Measurements from ENCODE around the gene DOCK1.

Gene DOCK1

GRCh38 chr10:127378628-127379027 lies 473.4 kb downstream of the DOCK1 start:
- Histone ChIP-seq H3K27ac (no peak overlapping the region), H3K4me1 (ENCODE audit: control insufficient read depth in 1 of 2, insufficient read depth in 1 of 2, low read depth in 1 of 2, low read length in 1 of 2) (no peaks in the 10 kb centered on the region), H3K9me3 (no peaks in the 10 kb centered on the region), H3K36me3 (no peaks in the 10 kb centered on the region), H3K27me3 (no peaks in the 10 kb centered on the region), H3K4me3 (ENCODE audit: low read depth in 1 of 2, low read length in 1 of 2) (no peak overlapping the region)
- TF ChIP-seq, protein P1, sequence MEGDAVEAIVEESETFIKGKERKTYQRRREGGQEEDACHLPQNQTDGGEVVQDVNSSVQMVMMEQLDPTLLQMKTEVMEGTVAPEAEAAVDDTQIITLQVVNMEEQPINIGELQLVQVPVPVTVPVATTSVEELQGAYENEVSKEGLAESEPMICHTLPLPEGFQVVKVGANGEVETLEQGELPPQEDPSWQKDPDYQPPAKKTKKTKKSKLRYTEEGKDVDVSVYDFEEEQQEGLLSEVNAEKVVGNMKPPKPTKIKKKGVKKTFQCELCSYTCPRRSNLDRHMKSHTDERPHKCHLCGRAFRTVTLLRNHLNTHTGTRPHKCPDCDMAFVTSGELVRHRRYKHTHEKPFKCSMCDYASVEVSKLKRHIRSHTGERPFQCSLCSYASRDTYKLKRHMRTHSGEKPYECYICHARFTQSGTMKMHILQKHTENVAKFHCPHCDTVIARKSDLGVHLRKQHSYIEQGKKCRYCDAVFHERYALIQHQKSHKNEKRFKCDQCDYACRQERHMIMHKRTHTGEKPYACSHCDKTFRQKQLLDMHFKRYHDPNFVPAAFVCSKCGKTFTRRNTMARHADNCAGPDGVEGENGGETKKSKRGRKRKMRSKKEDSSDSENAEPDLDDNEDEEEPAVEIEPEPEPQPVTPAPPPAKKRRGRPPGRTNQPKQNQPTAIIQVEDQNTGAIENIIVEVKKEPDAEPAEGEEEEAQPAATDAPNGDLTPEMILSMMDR (IDR thresholded peaks at IDR 0.05): no peak

- Histone ChIP-seq H3K4me3 (ENCODE audit: low read depth in 1 of 2, low read length in 1 of 2) (no peak overlapping the region), H3K4me1 (ENCODE audit: control insufficient read depth in 1 of 2, insufficient read depth in 1 of 2, low read depth in 1 of 2, low read length in 1 of 2) (no peaks in the 10 kb centered on the region), H3K9me3 (no peaks in the 10 kb centered on the region), H3K27ac (no peak overlapping the region), H3K27me3 (no peaks in the 10 kb centered on the region), H3K36me3 (no peaks in the 10 kb centered on the region)
- TF ChIP-seq, protein P1 (IDR thresholded peaks at IDR 0.05): no peak
Measured at GRCh38 chr10:127384532-127384931, 479.3 kb downstream of the DOCK1 start.

DNA sequence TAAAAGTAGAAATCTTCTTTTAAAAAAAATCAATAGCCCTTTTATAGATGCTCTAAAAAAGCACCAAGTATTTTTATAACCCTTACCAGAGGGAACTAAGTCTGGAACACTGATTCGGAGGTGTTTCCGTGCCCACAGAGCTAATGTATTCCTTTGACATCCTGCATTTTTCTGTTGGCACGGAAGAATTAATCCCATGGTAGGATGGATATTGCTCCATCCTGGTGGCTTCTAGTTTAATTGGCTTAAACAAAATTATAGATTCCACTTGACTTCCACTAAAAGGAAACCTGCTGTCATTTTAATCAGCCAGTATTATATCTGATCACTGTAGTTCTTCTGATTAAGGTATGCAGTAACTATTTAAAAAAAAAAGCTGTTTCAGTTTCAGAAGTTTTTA lies 479.8 kb downstream of the DOCK1 start:
- Histone ChIP-seq H3K9me3 (no peaks in the 10 kb centered on the region), H3K4me1 (ENCODE audit: control insufficient read depth in 1 of 2, insufficient read depth in 1 of 2, low read depth in 1 of 2, low read length in 1 of 2) (no peaks in the 10 kb centered on the region)
- TF ChIP-seq, protein P1 (IDR thresholded peaks at IDR 0.05): no peak

GRCh38 chr10:127386606-127387327 lies 481.5 kb downstream of the DOCK1 start:
- Histone ChIP-seq H3K4me1 (ENCODE audit: control insufficient read depth in 1 of 2, insufficient read depth in 1 of 2, low read depth in 1 of 2, low read length in 1 of 2) (no peaks in the 10 kb centered on the region), H3K4me3 (ENCODE audit: low read depth in 1 of 2, low read length in 1 of 2) (no peak overlapping the region), H3K36me3 (no peaks in the 10 kb centered on the region), H3K9me3 (no peaks in the 10 kb centered on the region), H3K27ac (no peak overlapping the region), H3K27me3 (no peaks in the 10 kb centered on the region)
- TF ChIP-seq, protein P1 (IDR thresholded peaks at IDR 0.05): no peak

More for the DNA sequence above, 479.8 kb downstream of the DOCK1 start:
- H3K27ac ChIP-seq: no peak overlapping the region
- no peak overlapping the region for H3K4me3 ChIP-seq (ENCODE audit: low read depth in 1 of 2, low read length in 1 of 2)
- no peaks in the 10 kb centered on the region for H3K27me3 ChIP-seq
- no peaks in the 10 kb centered on the region for H3K36me3 ChIP-seq

DNA sequence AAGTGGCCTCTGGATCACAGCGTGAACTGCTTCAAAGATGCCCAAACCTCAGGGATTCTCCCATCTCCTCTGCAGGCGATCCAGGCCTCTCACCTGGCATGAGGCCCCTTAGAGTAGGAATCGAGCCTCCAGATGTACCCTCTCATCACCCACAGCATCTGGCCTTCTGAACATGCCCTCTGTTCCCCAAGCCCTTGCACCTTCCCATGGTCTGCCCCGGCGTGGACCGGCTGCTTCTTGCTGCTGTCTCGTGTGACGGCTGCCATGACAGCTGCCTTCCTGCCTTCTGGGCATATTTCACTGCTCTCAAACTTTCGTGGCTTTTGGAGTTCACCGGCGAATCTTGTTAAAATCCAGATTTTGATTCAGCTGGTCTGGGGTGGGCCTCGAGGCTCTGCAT lies 486.6 kb downstream of the DOCK1 start:
- no peaks in the 10 kb centered on the region for H3K9me3 ChIP-seq
- no peak overlapping the region for H3K4me3 ChIP-seq (ENCODE audit: low read depth in 1 of 2, low read length in 1 of 2)
- H3K27me3 ChIP-seq: no peaks in the 10 kb centered on the region
- TF ChIP-seq, protein P1 (IDR thresholded peaks at IDR 0.05): no peak
- no peak overlapping the region for H3K27ac ChIP-seq
- no peaks in the 10 kb centered on the region for H3K4me1 ChIP-seq (ENCODE audit: control insufficient read depth in 1 of 2, insufficient read depth in 1 of 2, low read depth in 1 of 2, low read length in 1 of 2)
- no peaks in the 10 kb centered on the region for H3K36me3 ChIP-seq
